Fibroblast of villous mesenchyme (primary cell): Measurements from ENCODE around the gene UMOD. TPM values are rescaled to one million over a fixed set of nuclear protein-coding genes. Genes with fewer than 3 reads are reported as not detected.

Source experiments
- DNase-seq: peaks from one replicate; pipeline ENCODE4 v3.0.0-alpha.2; 2010; ENCODE audit warnings: low read depth
- H3K4me3 ChIP-seq: 2 replicates; pipeline ENCODE4 v1.5.1; 2011; ENCODE audit warnings: low read depth, mild to moderate bottlenecking, low read length
- CTCF ChIP-seq: IDR thresholded peaks from 2 replicates; pipeline ENCODE4 v1.5.1; 2012; ENCODE audit warnings: low read depth, mild to moderate bottlenecking, low read length; ENCODE audit not compliant: insufficient read depth
- total RNA-seq: library from RNA; depleted of rRNA; stranded (reverse); fragments of >200 nt; gene quantifications from 2 replicates; pipeline ENCODE4 v1.2.3, GENCODE V29; 2012

UMOD gene
- total RNA-seq, 1 donor = not detected

- no peak for TF ChIP-seq CTCF
- no peak overlapping the region for H3K4me3 ChIP-seq
- DNase-seq = no peak
Measured at GRCh38 chr16:20396846-20397467, 44.4 kb upstream of the UMOD start.

GRCh38 chr16:20395946-20396345, 43.4 kb upstream of the UMOD start:
- no peak for DNase-seq
- no peak for TF ChIP-seq CTCF
- no peak overlapping the region for H3K4me3 ChIP-seq

- no peak for DNase-seq
- no peak overlapping the region for H3K4me3 ChIP-seq
- no peak for TF ChIP-seq CTCF
Measured at GRCh38 chr16:20393801-20394577, 41.5 kb upstream of the UMOD start.

- no peak overlapping the region for H3K4me3 ChIP-seq
- DNase-seq = no peak
- no peak for TF ChIP-seq CTCF
Measured at GRCh38 chr16:20391045-20391444, 38.5 kb upstream of the UMOD start.

- no peak for TF ChIP-seq CTCF
- DNase-seq = no peak
Measured at GRCh38 chr16:20388854-20389253, 36.3 kb upstream of the UMOD start.

GRCh38 chr16:20387978-20388377, 35.5 kb upstream of the UMOD start:
- TF ChIP-seq CTCF = no peak
- no peak overlapping the region for H3K4me3 ChIP-seq
- no peak for DNase-seq

More at GRCh38 chr16:20388854-20389253, 36.3 kb upstream of the UMOD start:
- H3K4me3 ChIP-seq = no peak overlapping the region
